Bronchial epithelial cell (primary cell): ENCODE results near the gene MMS19. TPM values are rescaled to one million over a fixed set of nuclear protein-coding genes. Genes with fewer than 3 reads are reported as not detected.

Experiments used
- DNase-seq: peaks from one replicate; pipeline ENCODE4 v3.0.0-alpha.2; 2010; ENCODE audit warnings: low read depth
- FAIRE-seq: peaks from 2 replicates; lab custom pipeline; 2011; peaks lifted over from hg19 to GRCh38; lab: Jason Lieb, UNC
- H3K27me3 ChIP-seq: 2 replicates; pipeline ENCODE4 v1.5.1; 2011; ENCODE audit warnings: low read length; ENCODE audit not compliant: control insufficient read depth, insufficient read depth
- H3K36me3 ChIP-seq: 2 replicates; pipeline ENCODE4 v1.5.1; 2011; ENCODE audit warnings: low read length; ENCODE audit not compliant: control insufficient read depth, insufficient read depth
- H3K4me3 ChIP-seq: 2 replicates; pipeline ENCODE4 v1.5.1; 2011; ENCODE audit warnings: mild to moderate bottlenecking, low read depth, low read length, control low read depth
- total RNA-seq: library from RNA; depleted of rRNA; stranded (reverse); fragments of >200 nt; gene quantifications from 2 replicates; pipeline ENCODE4 v1.2.1, GENCODE V29; 2014
- TF ChIP-seq, protein P1 (sequence below): IDR thresholded peaks from 2 replicates; pipeline ENCODE4 v1.5.1; 2011; ENCODE audit warnings: mild to moderate bottlenecking, moderate library complexity, low read length, control low read depth, inconsistent platforms; ENCODE audit not compliant: insufficient read depth, severe bottlenecking

Gene MMS19
- total RNA-seq, 1 donor from 2014 or later: 38.2 TPM

DNA sequence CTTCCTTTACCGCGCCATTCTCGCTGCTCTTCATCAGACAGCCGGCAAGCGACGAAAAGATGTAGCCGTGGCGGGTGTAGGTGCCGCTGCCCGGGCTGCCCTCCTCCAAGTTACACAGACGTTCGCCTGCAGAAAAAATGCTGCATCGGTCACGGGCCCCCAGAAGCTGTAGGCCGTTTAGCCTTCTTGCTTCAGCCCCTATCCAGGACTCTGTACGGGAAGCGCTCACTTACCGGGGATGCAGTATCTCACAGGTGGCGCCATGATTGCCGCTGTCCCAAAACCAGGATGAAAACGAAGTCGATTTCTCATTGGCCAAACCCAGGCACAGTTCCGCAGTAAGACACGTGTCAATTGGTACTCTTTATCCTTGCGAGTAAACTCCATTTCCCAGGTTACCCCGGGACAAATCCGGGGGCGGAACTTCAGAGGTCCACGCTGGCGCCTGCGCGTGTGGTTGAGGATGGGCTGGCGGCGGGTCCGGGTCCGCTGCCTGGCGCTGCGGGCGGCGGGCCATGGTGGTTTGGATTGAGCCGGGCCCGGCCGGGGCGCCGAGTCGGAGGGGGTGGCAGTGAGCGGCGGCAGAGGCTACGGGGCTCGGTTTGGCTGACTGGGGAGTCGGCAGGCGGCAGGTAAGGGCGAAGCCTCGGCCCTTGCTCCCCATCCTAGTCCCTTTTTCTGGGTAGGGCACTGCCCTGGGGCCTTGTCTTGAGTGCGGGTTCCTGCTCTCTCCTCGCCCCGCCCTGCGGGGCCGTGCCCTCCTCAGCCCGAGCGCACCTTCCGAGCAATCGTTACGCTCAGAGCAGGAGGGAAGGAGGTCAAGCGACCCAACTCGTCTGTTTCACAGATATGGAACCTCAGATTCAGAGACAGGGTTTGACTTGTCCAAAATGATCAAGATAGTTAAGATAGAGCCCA lies 52.2 kb downstream of the MMS19 start, which contains the start of the genes EXOSC1 and ZDHHC16:
Gene EXOSC1 (minus strand): TSS at position 285 of the 918 bp plus-strand sequence. CDS start 21 bp downstream, at position 264.
Gene ZDHHC16 (plus strand): TSS at position 454 of the 918 bp plus-strand sequence. CDS start 5,501 bp downstream, outside the sequence.
- Histone ChIP-seq H3K4me3 (peak within 1 kb of the TSS; percentile 63), H3K27me3 (no peaks in the 10 kb centered on the region), H3K36me3 (peaks cover 1% of the 10 kb centered on the region)
- DNase-seq (peak; percentile 96), FAIRE-seq (no peak)
- TF ChIP-seq, protein P1, sequence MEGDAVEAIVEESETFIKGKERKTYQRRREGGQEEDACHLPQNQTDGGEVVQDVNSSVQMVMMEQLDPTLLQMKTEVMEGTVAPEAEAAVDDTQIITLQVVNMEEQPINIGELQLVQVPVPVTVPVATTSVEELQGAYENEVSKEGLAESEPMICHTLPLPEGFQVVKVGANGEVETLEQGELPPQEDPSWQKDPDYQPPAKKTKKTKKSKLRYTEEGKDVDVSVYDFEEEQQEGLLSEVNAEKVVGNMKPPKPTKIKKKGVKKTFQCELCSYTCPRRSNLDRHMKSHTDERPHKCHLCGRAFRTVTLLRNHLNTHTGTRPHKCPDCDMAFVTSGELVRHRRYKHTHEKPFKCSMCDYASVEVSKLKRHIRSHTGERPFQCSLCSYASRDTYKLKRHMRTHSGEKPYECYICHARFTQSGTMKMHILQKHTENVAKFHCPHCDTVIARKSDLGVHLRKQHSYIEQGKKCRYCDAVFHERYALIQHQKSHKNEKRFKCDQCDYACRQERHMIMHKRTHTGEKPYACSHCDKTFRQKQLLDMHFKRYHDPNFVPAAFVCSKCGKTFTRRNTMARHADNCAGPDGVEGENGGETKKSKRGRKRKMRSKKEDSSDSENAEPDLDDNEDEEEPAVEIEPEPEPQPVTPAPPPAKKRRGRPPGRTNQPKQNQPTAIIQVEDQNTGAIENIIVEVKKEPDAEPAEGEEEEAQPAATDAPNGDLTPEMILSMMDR: peak; percentile 19

DNA sequence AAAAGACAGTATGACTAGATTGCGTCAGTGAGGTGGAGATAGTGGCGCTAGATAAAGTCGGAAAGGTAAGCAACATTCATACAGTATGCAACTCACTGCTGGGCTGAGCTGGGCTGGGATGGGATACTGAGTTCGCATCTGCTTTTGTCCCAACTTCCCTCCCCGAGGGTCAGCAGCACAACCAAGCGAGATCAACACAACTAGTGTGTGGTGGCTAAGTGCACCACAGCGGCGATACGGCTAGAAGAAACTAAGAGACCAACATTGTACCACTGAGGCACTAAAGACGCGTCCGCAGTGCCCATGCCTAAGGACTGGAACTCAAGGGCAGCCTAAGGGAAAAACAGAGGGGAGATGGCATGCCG lies 52.9 kb downstream of the MMS19 start:
- no peak for FAIRE-seq
- TF ChIP-seq, protein P1: no peak
- peak overlapping the region; percentile 63 for H3K4me3 ChIP-seq
- no peak for DNase-seq
- H3K27me3 ChIP-seq: no peaks in the 10 kb centered on the region
- peaks cover 1% of the 10 kb centered on the region for H3K36me3 ChIP-seq

DNA sequence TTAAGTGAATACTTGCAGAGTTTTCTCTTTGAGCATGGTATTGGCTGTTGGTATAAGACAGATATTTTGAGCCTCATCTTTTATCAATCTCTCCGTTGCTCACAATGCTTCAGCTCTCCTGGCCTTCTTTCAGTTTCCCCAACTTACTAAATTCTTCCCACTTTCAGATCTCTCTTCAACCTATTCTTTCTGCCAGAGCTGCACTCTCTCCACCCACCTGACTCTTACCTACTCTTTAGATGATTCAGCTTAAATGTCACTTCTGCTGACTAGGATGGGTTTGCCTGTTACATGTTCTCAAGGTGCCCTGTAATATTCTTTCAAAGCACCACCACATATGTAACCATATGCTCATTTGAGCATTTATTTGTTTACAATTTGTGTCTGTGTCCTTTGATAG lies 54.0 kb downstream of the MMS19 start:
- no peak overlapping the region for H3K4me3 ChIP-seq
- TF ChIP-seq, protein P1: no peak
- no peaks in the 10 kb centered on the region for H3K27me3 ChIP-seq
- peaks cover 2% of the 10 kb centered on the region for H3K36me3 ChIP-seq
- FAIRE-seq (no peak), DNase-seq (no peak)

DNA sequence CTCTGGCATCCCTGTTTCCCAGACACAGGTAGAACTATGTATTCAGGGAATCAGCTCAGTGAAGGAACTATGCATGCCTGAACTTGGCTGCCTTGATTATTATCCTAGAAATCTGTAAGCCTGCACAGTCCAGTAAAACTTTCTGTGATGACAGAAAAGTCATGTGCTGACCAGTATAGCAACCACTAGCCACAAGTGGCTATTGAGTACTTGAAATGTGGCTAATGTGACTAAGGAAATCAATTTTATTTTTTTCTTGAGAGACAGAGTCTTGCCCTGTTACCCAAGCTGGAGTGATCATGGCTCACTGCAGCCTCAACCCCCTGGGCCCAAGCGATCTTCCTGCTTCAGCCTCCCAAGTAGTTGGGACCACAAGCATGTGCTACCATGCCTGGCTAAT lies 55.9 kb downstream of the MMS19 start:
- Histone ChIP-seq H3K4me3 (no peak overlapping the region), H3K27me3 (no peaks in the 10 kb centered on the region), H3K36me3 (peaks cover 5% of the 10 kb centered on the region)
- no peak for FAIRE-seq
- TF ChIP-seq, protein P1: no peak
- DNase-seq: no peak

DNA sequence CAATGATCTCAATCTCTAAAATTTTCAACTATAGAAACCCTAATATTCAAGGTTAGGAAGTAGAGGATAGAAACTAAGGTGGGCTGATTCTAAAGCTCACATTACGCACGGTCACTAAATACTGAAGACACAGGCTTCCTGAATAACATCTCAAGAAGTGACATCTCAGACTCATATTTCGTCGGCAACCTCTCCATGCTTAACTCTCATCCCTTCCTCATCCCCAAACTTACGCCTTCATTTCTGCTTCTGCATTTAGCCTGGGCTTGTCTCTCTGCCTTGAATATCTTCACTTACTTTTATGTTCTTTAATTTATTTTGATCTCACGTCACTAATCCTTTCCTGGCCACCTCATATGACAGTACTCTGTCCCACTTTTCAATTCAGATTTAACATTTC lies 63.0 kb downstream of the MMS19 start:
- Histone ChIP-seq H3K4me3 (no peak overlapping the region), H3K36me3 (peaks cover 16% of the 10 kb centered on the region), H3K27me3 (no peaks in the 10 kb centered on the region)
- TF ChIP-seq, protein P1: no peak
- DNase-seq: no peak
- FAIRE-seq: no peak
